Erythroblast (primary cell): Measurements from ENCODE around the gene KLC1.
"Not testable (repeated sequence)": the region's sequence is repeated elsewhere in the genome, so short reads cannot be mapped to it uniquely, and the experiment has no call there.

Source experiments
- DNase-seq, 2 experiments: peaks; one replicate each; lab custom pipeline; 2025; lab: John Stamatoyannopoulos, UW
- GATA1 ChIP-seq: IDR thresholded peaks from 2 replicates; pipeline ENCODE4 v1.6.1; 2011; ENCODE audit warnings: low read depth, mild to moderate bottlenecking, control low read depth, low read length, moderate library complexity
- POLR2A ChIP-seq: IDR thresholded peaks from 2 replicates; pipeline ENCODE4 v1.6.1; 2011; ENCODE audit warnings: mild to moderate bottlenecking, low read length

KLC1 gene

GRCh38 chr14:103684471-103684870 is 55.5 kb downstream of the KLC1 start:
- DNase-seq, result no peak
- no peak for TF ChIP-seq POLR2A
- no peak for TF ChIP-seq GATA1

- DNase-seq, result no peak
- no peak for TF ChIP-seq GATA1
- TF ChIP-seq POLR2A, result no peak
Observed at GRCh38 chr14:103684871-103685270, 55.9 kb downstream of the KLC1 start.

- DNase-seq, result no peak
- TF ChIP-seq POLR2A (no peak), GATA1 (no peak)
Observed at GRCh38 chr14:103685276-103686211, 56.5 kb downstream of the KLC1 start.

- no peak for DNase-seq
- TF ChIP-seq POLR2A (no peak), GATA1 (no peak)
Observed at GRCh38 chr14:103686831-103687485, 57.9 kb downstream of the KLC1 start.

GRCh38 chr14:103687712-103688111 is 58.7 kb downstream of the KLC1 start:
- TF ChIP-seq POLR2A, result no peak
- TF ChIP-seq GATA1, result no peak
- no peak for DNase-seq

- TF ChIP-seq GATA1 (no peak), POLR2A (no peak)
- DNase-seq, result no peak
Observed at GRCh38 chr14:103688441-103688840, 59.4 kb downstream of the KLC1 start.

GRCh38 chr14:103688906-103689902 is 60.2 kb downstream of the KLC1 start:
- TF ChIP-seq GATA1 (no peak), POLR2A (no peak)
- DNase-seq, result no peak

GRCh38 chr14:103690332-103690731 is 61.3 kb downstream of the KLC1 start:
- TF ChIP-seq GATA1, result no peak
- no peak for TF ChIP-seq POLR2A
- no peak for DNase-seq

GRCh38 chr14:103691655-103692054 is 62.6 kb downstream of the KLC1 start:
- DNase-seq, result not testable (repeated sequence)

- TF ChIP-seq POLR2A, result no peak
- no peak for TF ChIP-seq GATA1
Observed at GRCh38 chr14:103692159-103692558, 63.1 kb downstream of the KLC1 start.

GRCh38 chr14:103692871-103693270 is 63.9 kb downstream of the KLC1 start:
- no peak for TF ChIP-seq GATA1
- no peak for TF ChIP-seq POLR2A

More at GRCh38 chr14:103692159-103692558, 63.1 kb downstream of the KLC1 start:
- no peak for DNase-seq

GRCh38 chr14:103693515-103693914 is 64.5 kb downstream of the KLC1 start:
- TF ChIP-seq GATA1 (no peak), POLR2A (no peak)

More at GRCh38 chr14:103692871-103693270, 63.9 kb downstream of the KLC1 start:
- no peak for DNase-seq

GRCh38 chr14:103694572-103695026 is 65.6 kb downstream of the KLC1 start:
- DNase-seq, result no peak
- TF ChIP-seq GATA1 (no peak), POLR2A (no peak)

More at GRCh38 chr14:103693515-103693914, 64.5 kb downstream of the KLC1 start:
- DNase-seq, result no peak
